Smooth muscle cell of the coronary artery (primary cell): Measurements from ENCODE around the gene MAPKAP1. TPM values are rescaled to one million over a fixed set of nuclear protein-coding genes. Genes with fewer than 3 reads are reported as not detected.

Experiments used
- total RNA-seq: library from RNA; depleted of rRNA; stranded (reverse); fragments of >200 nt; gene quantifications from 2 replicates; pipeline ENCODE4 v1.2.3, GENCODE V29; 2014; ENCODE audit warnings: low replicate concordance

Gene MAPKAP1
- total RNA-seq = 76.1 and 115 TPM in 2 replicates

DNA sequence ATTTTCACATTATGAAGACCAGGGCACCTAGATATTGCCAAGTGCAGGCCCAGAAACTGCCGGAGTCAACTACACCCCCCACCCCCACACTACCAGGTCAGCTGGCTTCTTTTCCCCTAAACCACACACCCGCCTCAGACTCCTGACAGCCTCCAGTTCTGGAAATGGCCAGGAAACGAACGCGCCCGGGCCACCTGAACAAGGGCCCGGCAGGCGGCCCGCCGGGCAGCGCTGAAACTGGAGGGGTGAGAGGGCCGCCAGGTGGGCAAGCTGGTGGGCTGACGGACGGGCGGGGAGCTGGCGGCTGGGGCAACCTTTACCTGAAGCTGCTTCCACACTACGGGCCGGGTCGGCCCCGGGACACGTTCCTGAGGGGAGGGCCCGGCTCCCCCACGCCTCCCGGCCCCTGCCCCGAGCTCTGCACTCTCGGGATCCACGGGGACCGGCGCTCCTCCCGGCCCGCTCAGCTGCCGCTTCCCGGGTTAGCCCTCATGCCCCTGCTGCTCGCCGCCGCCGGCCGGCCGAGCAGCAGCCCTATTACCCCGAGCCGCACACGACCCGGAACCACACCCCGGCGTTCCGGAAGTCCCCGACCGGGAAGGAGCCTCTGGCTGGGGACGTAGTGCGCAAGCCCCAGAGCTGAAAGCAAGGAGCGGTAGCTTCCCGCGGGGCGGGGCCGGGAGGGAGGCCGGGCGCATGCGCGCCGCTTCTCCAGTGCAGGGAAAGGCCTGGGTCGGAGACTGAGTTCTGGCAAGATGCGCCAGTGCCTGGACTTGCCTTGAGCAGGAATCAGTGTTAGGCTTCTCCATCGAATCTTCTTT lies at the start of gene MAPKAP1:
Gene MAPKAP1, minus strand, starts transcription at position 558 of the 821 bp plus-strand sequence. CDS start 34,634 bp downstream, outside the sequence.

GRCh38 chr9:125747053-125747764 lies 40.2 kb upstream of the MAPKAP1 start, which contains the start of gene PBX3:
Gene PBX3 (plus strand): TSS chr9:125747373.

Other genes with a start within 250 kb of the MAPKAP1 start
- 11.6 and 21.2 TPM in 2 replicates for gene PBX3, start 40.2 kb upstream of the MAPKAP1 start, total RNA-seq